SK-N-SH (cell line): ENCODE measurements around the gene KLC1. TPM values are rescaled to one million over a fixed set of nuclear protein-coding genes. Genes with fewer than 3 reads are reported as not detected.

Source experiments
- CTCF ChIA-PET: fragments of 300-600, 350-600 bp; formaldehyde crosslinking; extraction: SDS; loops from one replicate; lab custom pipeline; 2021; lab: Yijun Ruan, JAX
- POLR2A ChIA-PET: fragments of 350-600 bp; sonication (Branson Sonifier 250); formaldehyde crosslinking; extraction: SDS; loops from one replicate; lab custom pipeline; 2020; ENCODE audit warnings: antibody characterized with exemption, inconsistent platforms; lab: Yijun Ruan, JAX
- DNase-seq: peaks from one replicate; pipeline ENCODE4 v3.0.0; 2012
- H2AFZ ChIP-seq: fragments of 200-600 bp; sonication (generic); 2 replicates; pipeline ENCODE4 v1.8.1; 2016; ENCODE audit warnings: antibody characterized with exemption, mild to moderate bottlenecking, low read depth
- H3F3A ChIP-seq: fragments of 200-600 bp; sonication (generic); replicated peaks from 2 replicates; pipeline ENCODE3; 2016; ENCODE audit warnings: antibody characterized with exemption, mild to moderate bottlenecking; ENCODE audit not compliant: insufficient read depth
- H3K27ac ChIP-seq, 2 experiments: fragments of 200-500 bp in 1 of 2; fragments of 200-600 bp in 1 of 2; sonication (Bioruptor generic) in 1 of 2; sonication (generic), shearing (Covaris generic) in 1 of 2; 2 replicates each; pipeline versions ENCODE4 v1.5.1 to v1.6.1; 2014 to 2016; ENCODE audit warnings: low read depth in 2 of 2, inconsistent platforms in 1 of 2, low read length in 1 of 2, mild to moderate bottlenecking in 1 of 2, mixed read lengths in 1 of 2
- H3K27me3 ChIP-seq: fragments of 200-600 bp; sonication (generic), shearing (Covaris generic); 2 replicates; pipeline ENCODE4 v1.6.1; 2016; ENCODE audit warnings: mixed run types; ENCODE audit not compliant: insufficient read depth
- H3K36me3 ChIP-seq, 2 experiments: fragments of 200-500 bp in 1 of 2; fragments of 200-600 bp in 1 of 2; sonication (Bioruptor generic) in 1 of 2; sonication (generic) in 1 of 2; replicated peaks in 1 of 2; 2 replicates each; pipeline versions ENCODE3 to v1.5.1; 2014 to 2016; ENCODE audit warnings: low read length in 1 of 2, mild to moderate bottlenecking in 1 of 2; ENCODE audit not compliant: insufficient read depth in 2 of 2, control insufficient read depth in 1 of 2
- H3K4me1 ChIP-seq, 2 experiments: fragments of 200-500 bp in 1 of 2; fragments of 200-600 bp in 1 of 2; sonication (Bioruptor generic) in 1 of 2; sonication (generic), shearing (Covaris generic) in 1 of 2; 2 replicates each; pipeline versions ENCODE4 v1.5.1 to v1.6.1; 2014 to 2016; ENCODE audit warnings: low read depth in 1 of 2, low read length in 1 of 2, mixed run types in 1 of 2; ENCODE audit not compliant: insufficient read depth in 2 of 2, control insufficient read depth in 1 of 2
- H3K4me2 ChIP-seq: fragments of 200-600 bp; sonication (generic), shearing (Covaris generic); 2 replicates; pipeline ENCODE4 v1.6.1; 2017; ENCODE audit warnings: mixed run types
- H3K4me3 ChIP-seq, 2 experiments: fragments of 200-500 bp in 1 of 2; fragments of 200-600 bp in 1 of 2; sonication (Bioruptor generic) in 1 of 2; sonication (generic), shearing (Covaris generic) in 1 of 2; 2 replicates each; pipeline versions ENCODE4 v1.5.1 to v1.8.1; 2014 to 2016; ENCODE audit warnings: low read depth in 2 of 2, inconsistent platforms in 1 of 2, low read length in 1 of 2, mild to moderate bottlenecking in 1 of 2, mixed read lengths in 1 of 2, moderate library complexity in 1 of 2
- H3K79me2 ChIP-seq: fragments of 200-600 bp; sonication (generic); 2 replicates; pipeline ENCODE4 v1.8.1; 2017; ENCODE audit warnings: mild to moderate bottlenecking; ENCODE audit not compliant: insufficient read depth
- H3K9ac ChIP-seq: fragments of 200-600 bp; sonication (generic); 2 replicates; pipeline ENCODE4 v1.6.1; 2017; ENCODE audit warnings: mixed run types
- H3K9me2 ChIP-seq: fragments of 200-600 bp; sonication (generic); 2 replicates; pipeline ENCODE4 v1.6.1; 2017; ENCODE audit warnings: mixed run types
- H3K9me3 ChIP-seq: fragments of 200-600 bp; sonication (generic); 2 replicates; pipeline ENCODE4 v1.6.1; 2017; ENCODE audit warnings: mixed run types, mild to moderate bottlenecking, moderate library complexity
- H4K20me1 ChIP-seq: fragments of 200-600 bp; sonication (generic); 2 replicates; pipeline ENCODE4 v1.6.1; 2017; ENCODE audit warnings: mild to moderate bottlenecking, mixed run types; ENCODE audit not compliant: insufficient read depth
- CHD2 ChIP-seq: fragments of 150-350 bp; IDR thresholded peaks from 2 replicates; pipeline ENCODE4 v1.6.1; 2018; ENCODE audit warnings: low read length; ENCODE audit not compliant: partially characterized antibody
- ELF1 ChIP-seq: IDR thresholded peaks from 2 replicates; pipeline ENCODE4 v1.4.0; 2012
- GABPA ChIP-seq: IDR thresholded peaks from 2 replicates; pipeline ENCODE4 v1.4.0; 2012; ENCODE audit warnings: low read depth, mild to moderate bottlenecking
- GATA2 ChIP-seq: sonication (generic); formaldehyde crosslinking; IDR thresholded peaks from 2 replicates; pipeline ENCODE4 v1.5.0; 2020; ENCODE audit warnings: mild to moderate bottlenecking, missing genetic modification reagents
- JUND ChIP-seq: IDR thresholded peaks from 2 replicates; pipeline ENCODE4 v1.4.0; 2012
- MXI1 ChIP-seq: IDR thresholded peaks from 2 replicates; pipeline ENCODE4 v1.6.1; 2012; ENCODE audit warnings: mild to moderate bottlenecking, low read depth, low read length, improper control_type of control experiment
- NFIC ChIP-seq: IDR thresholded peaks from 2 replicates; pipeline ENCODE4 v1.4.0; 2012; ENCODE audit warnings: borderline replicate concordance
- POLR2AphosphoS5 ChIP-seq: IDR thresholded peaks from 2 replicates; pipeline ENCODE4 v1.6.1; 2012; ENCODE audit warnings: low read depth, low read length
- RXRA ChIP-seq: IDR thresholded peaks from 2 replicates; pipeline ENCODE4 v1.4.0; 2012; ENCODE audit warnings: low read depth, mild to moderate bottlenecking, borderline replicate concordance
- SIN3A ChIP-seq: IDR thresholded peaks from 2 replicates; pipeline ENCODE4 v1.6.1; 2012; ENCODE audit warnings: low read depth, mild to moderate bottlenecking, low read length, moderate library complexity, borderline replicate concordance
- TAF1 ChIP-seq: IDR thresholded peaks from 2 replicates; pipeline ENCODE4 v1.6.1; 2012; ENCODE audit warnings: low read depth, mild to moderate bottlenecking, low read length, moderate library complexity, borderline replicate concordance
- WGBS: methylation state at CpG from one replicate; pipeline ENCODE4 v1.1.6; 2017; ENCODE audit warnings: low lambda C conversion rate; 5-methylcytosine and 5-hydroxymethylcytosine counted together
- polyA plus RNA-seq, 3 experiments: library from polyadenylated mRNA; depleted of rRNA; stranded (reverse); fragments of >200 nt; gene quantifications; 2 replicates each; pipeline ENCODE4 v1.2.3, GENCODE V29; 2012
- TF ChIP-seq, protein P1 (sequence below): IDR thresholded peaks from 2 replicates; pipeline ENCODE4; 2012
- TF ChIP-seq, protein P2 (sequence below): IDR thresholded peaks from 2 replicates; pipeline ENCODE4 v1.6.1; 2012; ENCODE audit warnings: mild to moderate bottlenecking, low read depth, low read length, moderate library complexity
- TF ChIP-seq, protein P3 (sequence below): fragments of 150-350 bp; IDR thresholded peaks from 2 replicates; pipeline ENCODE4 v1.6.1; 2016; ENCODE audit warnings: mild to moderate bottlenecking, low read depth, low read length
- TF ChIP-seq, protein P4 (sequence below): IDR thresholded peaks from 2 replicates; pipeline ENCODE4 v1.4.0; 2012; ENCODE audit warnings: low read depth

The KLC1 gene
- polyA plus RNA-seq, 1 of the 3 experiments (the other 2 are of a cell fraction) = 308 TPM

DNA sequence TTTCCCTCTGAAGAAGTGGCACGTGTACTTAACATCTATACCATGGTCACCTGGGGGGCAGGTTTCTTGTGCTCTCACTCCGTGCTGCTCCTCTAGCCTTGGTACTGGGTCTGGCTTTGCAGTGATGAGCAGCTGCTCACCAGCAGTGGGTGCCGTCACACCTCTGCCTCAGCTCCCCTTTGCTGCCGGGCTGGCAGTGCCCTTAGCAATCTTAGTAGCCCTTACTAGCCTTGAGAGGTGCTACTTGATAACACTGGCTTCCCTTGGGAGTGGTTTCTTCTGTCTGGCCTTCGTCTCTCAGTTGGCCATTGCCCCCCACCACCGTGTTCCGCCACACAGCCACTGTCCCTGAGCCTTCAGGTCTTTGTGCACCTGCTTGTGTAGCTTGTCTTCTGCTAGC is 22.6 kb downstream of the KLC1 start:
- Histone ChIP-seq H4K20me1 (peaks cover 100% of the 10 kb centered on the region), H3K27ac (no peak overlapping the region), H3K27me3 (no peaks in the 10 kb centered on the region), H3F3A (peaks cover 7% of the 10 kb centered on the region), H3K79me2 (peaks cover 99% of the 10 kb centered on the region), H3K4me3 (no peak overlapping the region), H3K9ac (no peak overlapping the region), H2AFZ (no peak overlapping the region), H3K4me1 (peaks cover 8 to 18% of the 10 kb centered on the region in 2 experiments; a peak in 2 of 4 replicates), H3K9me2 (no peaks in the 10 kb centered on the region), H3K9me3 (no peaks in the 10 kb centered on the region), H3K4me2 (no peak overlapping the region), H3K36me3 (peaks cover 18 to 29% of the 10 kb centered on the region in 2 experiments)
- WGBS = 94% methylated on average over 7 of the region's 7 CpGs
- DNase-seq = no peak
- CTCF ChIA-PET = interaction anchor here (1.5 kb wide), 1 partner anchor 13 kb away, joined by 4 read pairs; no protein-coding TSS in a partner anchor
- TF ChIP-seq, protein P1, sequence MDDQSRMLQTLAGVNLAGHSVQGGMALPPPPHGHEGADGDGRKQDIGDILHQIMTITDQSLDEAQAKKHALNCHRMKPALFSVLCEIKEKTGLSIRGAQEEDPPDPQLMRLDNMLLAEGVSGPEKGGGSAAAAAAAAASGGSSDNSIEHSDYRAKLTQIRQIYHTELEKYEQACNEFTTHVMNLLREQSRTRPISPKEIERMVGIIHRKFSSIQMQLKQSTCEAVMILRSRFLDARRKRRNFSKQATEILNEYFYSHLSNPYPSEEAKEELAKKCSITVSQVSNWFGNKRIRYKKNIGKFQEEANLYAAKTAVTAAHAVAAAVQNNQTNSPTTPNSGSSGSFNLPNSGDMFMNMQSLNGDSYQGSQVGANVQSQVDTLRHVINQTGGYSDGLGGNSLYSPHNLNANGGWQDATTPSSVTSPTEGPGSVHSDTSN = no peak
- TF ChIP-seq GATA2 (CRISPR knock-in tag) (no peak), JUND (no peak), RXRA (no peak), SIN3A (no peak), POLR2AphosphoS5 (no peak), TAF1 (no peak), CHD2 (no peak), ELF1 (no peak), MXI1 (no peak), GABPA (no peak), NFIC (no peak)
- TF ChIP-seq, protein P2, sequence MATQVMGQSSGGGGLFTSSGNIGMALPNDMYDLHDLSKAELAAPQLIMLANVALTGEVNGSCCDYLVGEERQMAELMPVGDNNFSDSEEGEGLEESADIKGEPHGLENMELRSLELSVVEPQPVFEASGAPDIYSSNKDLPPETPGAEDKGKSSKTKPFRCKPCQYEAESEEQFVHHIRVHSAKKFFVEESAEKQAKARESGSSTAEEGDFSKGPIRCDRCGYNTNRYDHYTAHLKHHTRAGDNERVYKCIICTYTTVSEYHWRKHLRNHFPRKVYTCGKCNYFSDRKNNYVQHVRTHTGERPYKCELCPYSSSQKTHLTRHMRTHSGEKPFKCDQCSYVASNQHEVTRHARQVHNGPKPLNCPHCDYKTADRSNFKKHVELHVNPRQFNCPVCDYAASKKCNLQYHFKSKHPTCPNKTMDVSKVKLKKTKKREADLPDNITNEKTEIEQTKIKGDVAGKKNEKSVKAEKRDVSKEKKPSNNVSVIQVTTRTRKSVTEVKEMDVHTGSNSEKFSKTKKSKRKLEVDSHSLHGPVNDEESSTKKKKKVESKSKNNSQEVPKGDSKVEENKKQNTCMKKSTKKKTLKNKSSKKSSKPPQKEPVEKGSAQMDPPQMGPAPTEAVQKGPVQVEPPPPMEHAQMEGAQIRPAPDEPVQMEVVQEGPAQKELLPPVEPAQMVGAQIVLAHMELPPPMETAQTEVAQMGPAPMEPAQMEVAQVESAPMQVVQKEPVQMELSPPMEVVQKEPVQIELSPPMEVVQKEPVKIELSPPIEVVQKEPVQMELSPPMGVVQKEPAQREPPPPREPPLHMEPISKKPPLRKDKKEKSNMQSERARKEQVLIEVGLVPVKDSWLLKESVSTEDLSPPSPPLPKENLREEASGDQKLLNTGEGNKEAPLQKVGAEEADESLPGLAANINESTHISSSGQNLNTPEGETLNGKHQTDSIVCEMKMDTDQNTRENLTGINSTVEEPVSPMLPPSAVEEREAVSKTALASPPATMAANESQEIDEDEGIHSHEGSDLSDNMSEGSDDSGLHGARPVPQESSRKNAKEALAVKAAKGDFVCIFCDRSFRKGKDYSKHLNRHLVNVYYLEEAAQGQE = no peak
- TF ChIP-seq, protein P3, sequence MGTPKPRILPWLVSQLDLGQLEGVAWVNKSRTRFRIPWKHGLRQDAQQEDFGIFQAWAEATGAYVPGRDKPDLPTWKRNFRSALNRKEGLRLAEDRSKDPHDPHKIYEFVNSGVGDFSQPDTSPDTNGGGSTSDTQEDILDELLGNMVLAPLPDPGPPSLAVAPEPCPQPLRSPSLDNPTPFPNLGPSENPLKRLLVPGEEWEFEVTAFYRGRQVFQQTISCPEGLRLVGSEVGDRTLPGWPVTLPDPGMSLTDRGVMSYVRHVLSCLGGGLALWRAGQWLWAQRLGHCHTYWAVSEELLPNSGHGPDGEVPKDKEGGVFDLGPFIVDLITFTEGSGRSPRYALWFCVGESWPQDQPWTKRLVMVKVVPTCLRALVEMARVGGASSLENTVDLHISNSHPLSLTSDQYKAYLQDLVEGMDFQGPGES = no peak
- TF ChIP-seq, protein P4, sequence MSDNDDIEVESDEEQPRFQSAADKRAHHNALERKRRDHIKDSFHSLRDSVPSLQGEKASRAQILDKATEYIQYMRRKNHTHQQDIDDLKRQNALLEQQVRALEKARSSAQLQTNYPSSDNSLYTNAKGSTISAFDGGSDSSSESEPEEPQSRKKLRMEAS = no peak
- POLR2A ChIA-PET = no interaction called here
